ENCODE measurements around the gene TLL1. TPM values are rescaled to one million over a fixed set of nuclear protein-coding genes. Genes with fewer than 3 reads are reported as not detected.

Gene TLL1
- total and polyA plus RNA-seq, 2 of the 13 experiments (the other 11 are each of a cell fraction or from before 2014, with no cell fraction given), result not detected

DNA sequence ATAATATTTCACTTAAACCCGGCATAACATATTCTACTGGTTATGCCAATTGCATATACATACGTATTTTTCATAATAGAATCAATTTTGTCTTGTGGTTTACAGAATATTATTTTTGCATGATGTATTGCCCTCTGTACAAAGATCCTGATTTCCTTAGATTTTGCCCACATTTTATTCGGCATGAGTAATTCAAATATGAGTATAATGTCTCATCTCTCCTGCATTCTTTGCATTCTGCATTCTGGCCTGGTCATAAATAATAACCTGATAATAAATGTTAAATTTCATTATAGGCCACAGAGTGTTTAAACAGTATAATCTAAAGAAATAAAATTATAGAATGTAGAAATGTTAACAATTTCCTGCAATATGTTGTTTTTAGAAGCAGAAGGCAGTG, 205.3 kb downstream of the TLL1 start (continued):
- TF ChIP-seq RAD51 (IDR thresholded peaks at IDR 0.05; ENCODE audit: borderline replicate concordance), result no peak

- no peak overlapping the region for H3K4me2 ChIP-seq (ENCODE audit: low read depth, low read length)
- H3K27me3 ChIP-seq (ENCODE audit: control insufficient read depth in 1 of 2, insufficient read depth in 2 of 2, low read length in 2 of 2), result no peaks in the 10 kb centered on the region
- H3K9ac ChIP-seq (ENCODE audit: insufficient read depth, low read depth, low read length), result no peak overlapping the region
- no TSS peak for BruUV-seq (replicated peaks)
- ChIA-PET CTCF (ENCODE audit: low intra/inter-chr PET ratio, low total read pairs) (no interaction called here), POLR2A (no interaction called here)
- no peak overlapping the region for H3K4me3 ChIP-seq (replicated peaks in 1 of 3; ENCODE audit: insufficient read depth in 1 of 3, low read depth in 2 of 3, low read length in 3 of 3)
- H3K27ac ChIP-seq (ENCODE audit: extremely low read length, insufficient read depth, low read length), result no peak overlapping the region
- no peaks in the 10 kb centered on the region for H3K4me1 ChIP-seq (ENCODE audit: insufficient read depth, low read length)
- no peaks in the 10 kb centered on the region for H4K20me1 ChIP-seq (ENCODE audit: insufficient read depth, low read length)
- FAIRE-seq (no peak), ATAC-seq (no peak), DNase-seq (ENCODE audit: low spot score) (no peak)
- no peaks in the 10 kb centered on the region for H3K36me3 ChIP-seq (replicated peaks in 1 of 2; ENCODE audit: control insufficient read depth in 1 of 2, insufficient read depth in 2 of 2, low read length in 2 of 2)
- in situ Hi-C loops (cut with HindIII; ENCODE audit: extremely low pct_ligation_motif_present, low pct_unique_long_range_greater_than_20kb) (no loop called here), intact Hi-C loops (cut with micrococcal nuclease; ENCODE audit: unreplicated experiment) (no loop called here)
- WGBS (ENCODE audit: low lambda C conversion rate), result 5% methylated on average over 2 of the region's 2 CpGs
- H3K79me2 ChIP-seq (ENCODE audit: insufficient read depth, low read length), result no peaks in the 10 kb centered on the region
- TF ChIP-seq ZNF720 (CRISPR knock-in tag; IDR thresholded peaks at IDR 0.05), result no peak
- no peak for TF ChIP-seq ZSCAN20 (CRISPR knock-in tag; IDR thresholded peaks at IDR 0.05; ENCODE audit: borderline replicate concordance)
- TF ChIP-seq, protein P1, sequence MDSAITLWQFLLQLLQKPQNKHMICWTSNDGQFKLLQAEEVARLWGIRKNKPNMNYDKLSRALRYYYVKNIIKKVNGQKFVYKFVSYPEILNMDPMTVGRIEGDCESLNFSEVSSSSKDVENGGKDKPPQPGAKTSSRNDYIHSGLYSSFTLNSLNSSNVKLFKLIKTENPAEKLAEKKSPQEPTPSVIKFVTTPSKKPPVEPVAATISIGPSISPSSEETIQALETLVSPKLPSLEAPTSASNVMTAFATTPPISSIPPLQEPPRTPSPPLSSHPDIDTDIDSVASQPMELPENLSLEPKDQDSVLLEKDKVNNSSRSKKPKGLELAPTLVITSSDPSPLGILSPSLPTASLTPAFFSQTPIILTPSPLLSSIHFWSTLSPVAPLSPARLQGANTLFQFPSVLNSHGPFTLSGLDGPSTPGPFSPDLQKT (CRISPR knock-in tag; IDR thresholded peaks at IDR 0.05; ENCODE audit: borderline replicate concordance), result no peak
- TF ChIP-seq, protein P2, sequence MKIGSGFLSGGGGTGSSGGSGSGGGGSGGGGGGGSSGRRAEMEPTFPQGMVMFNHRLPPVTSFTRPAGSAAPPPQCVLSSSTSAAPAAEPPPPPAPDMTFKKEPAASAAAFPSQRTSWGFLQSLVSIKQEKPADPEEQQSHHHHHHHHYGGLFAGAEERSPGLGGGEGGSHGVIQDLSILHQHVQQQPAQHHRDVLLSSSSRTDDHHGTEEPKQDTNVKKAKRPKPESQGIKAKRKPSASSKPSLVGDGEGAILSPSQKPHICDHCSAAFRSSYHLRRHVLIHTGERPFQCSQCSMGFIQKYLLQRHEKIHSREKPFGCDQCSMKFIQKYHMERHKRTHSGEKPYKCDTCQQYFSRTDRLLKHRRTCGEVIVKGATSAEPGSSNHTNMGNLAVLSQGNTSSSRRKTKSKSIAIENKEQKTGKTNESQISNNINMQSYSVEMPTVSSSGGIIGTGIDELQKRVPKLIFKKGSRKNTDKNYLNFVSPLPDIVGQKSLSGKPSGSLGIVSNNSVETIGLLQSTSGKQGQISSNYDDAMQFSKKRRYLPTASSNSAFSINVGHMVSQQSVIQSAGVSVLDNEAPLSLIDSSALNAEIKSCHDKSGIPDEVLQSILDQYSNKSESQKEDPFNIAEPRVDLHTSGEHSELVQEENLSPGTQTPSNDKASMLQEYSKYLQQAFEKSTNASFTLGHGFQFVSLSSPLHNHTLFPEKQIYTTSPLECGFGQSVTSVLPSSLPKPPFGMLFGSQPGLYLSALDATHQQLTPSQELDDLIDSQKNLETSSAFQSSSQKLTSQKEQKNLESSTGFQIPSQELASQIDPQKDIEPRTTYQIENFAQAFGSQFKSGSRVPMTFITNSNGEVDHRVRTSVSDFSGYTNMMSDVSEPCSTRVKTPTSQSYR (CRISPR knock-in tag; IDR thresholded peaks at IDR 0.05; ENCODE audit: borderline replicate concordance), result no peak
- no peak for TF ChIP-seq ZNF768 (CRISPR knock-in tag; IDR thresholded peaks at IDR 0.05)
- TF ChIP-seq HNRNPLL (IDR thresholded peaks at IDR 0.05; ENCODE audit: low read depth, low read length, poor library complexity, severe bottlenecking), result no peak
- TF ChIP-seq, protein P3, sequence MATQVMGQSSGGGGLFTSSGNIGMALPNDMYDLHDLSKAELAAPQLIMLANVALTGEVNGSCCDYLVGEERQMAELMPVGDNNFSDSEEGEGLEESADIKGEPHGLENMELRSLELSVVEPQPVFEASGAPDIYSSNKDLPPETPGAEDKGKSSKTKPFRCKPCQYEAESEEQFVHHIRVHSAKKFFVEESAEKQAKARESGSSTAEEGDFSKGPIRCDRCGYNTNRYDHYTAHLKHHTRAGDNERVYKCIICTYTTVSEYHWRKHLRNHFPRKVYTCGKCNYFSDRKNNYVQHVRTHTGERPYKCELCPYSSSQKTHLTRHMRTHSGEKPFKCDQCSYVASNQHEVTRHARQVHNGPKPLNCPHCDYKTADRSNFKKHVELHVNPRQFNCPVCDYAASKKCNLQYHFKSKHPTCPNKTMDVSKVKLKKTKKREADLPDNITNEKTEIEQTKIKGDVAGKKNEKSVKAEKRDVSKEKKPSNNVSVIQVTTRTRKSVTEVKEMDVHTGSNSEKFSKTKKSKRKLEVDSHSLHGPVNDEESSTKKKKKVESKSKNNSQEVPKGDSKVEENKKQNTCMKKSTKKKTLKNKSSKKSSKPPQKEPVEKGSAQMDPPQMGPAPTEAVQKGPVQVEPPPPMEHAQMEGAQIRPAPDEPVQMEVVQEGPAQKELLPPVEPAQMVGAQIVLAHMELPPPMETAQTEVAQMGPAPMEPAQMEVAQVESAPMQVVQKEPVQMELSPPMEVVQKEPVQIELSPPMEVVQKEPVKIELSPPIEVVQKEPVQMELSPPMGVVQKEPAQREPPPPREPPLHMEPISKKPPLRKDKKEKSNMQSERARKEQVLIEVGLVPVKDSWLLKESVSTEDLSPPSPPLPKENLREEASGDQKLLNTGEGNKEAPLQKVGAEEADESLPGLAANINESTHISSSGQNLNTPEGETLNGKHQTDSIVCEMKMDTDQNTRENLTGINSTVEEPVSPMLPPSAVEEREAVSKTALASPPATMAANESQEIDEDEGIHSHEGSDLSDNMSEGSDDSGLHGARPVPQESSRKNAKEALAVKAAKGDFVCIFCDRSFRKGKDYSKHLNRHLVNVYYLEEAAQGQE (IDR thresholded peaks at IDR 0.05; ENCODE audit: borderline replicate concordance in 1 of 2, low read depth in 1 of 2, low read length in 2 of 2), result peak; percentile 20 to 90
- TF ChIP-seq MIER2 (CRISPR knock-in tag; IDR thresholded peaks at IDR 0.05), result peak; percentile 90
- no peak for TF ChIP-seq ZC3H13 (CRISPR knock-in tag; IDR thresholded peaks at IDR 0.05)
- no peaks in the 10 kb centered on the region for H3K9me3 ChIP-seq (ENCODE audit: low read length)
- H2AFZ ChIP-seq (ENCODE audit: low read length), result no peak overlapping the region
Observed at GRCh38 chr4:166078955-166079354, 205.9 kb downstream of the TLL1 start.

All from HepG2 (cell line).